Measurements from ENCODE around the gene KCNC3. TPM values are rescaled to one million over a fixed set of nuclear protein-coding genes. Genes with fewer than 3 reads are reported as not detected.
"Not testable (repeated sequence)": the region's sequence is repeated elsewhere in the genome, so short reads cannot be mapped to it uniquely, and the experiment has no call there.

The KCNC3 gene
- total RNA-seq, 1 experiment from 2014 or later: 24.6 TPM

GRCh38 chr19:50331221-50331993, 2.2 kb upstream of the KCNC3 start:
- TF ChIP-seq CTCF (IDR thresholded peaks at IDR 0.05; ENCODE audit: insufficient read depth in 1 of 2, low read depth in 1 of 2, low read length in 1 of 2, severe bottlenecking in 1 of 2, unreplicated experiment in 1 of 2): no peak
- peak overlapping the region; percentile 99 for H3K4me3 Mint-ChIP-seq (ENCODE audit: unreplicated experiment)
- peak in 1 of 2 experiments; percentile 40 for DNase-seq
- POLR2A ChIA-PET: no interaction called here
- intact Hi-C loops (cut with micrococcal nuclease; ENCODE audit: unreplicated experiment): no loop called here
- H3K9me3 Mint-ChIP-seq (ENCODE audit: unreplicated experiment): peaks cover 16% of the 10 kb centered on the region
- peaks cover 23% of the 10 kb centered on the region for H3K4me1 ChIP-seq
- no TSS peak for BruUV-seq (replicated peaks)
- H3K27me3 ChIP-seq (replicated peaks; ENCODE audit: control insufficient read depth, insufficient read depth, low read length): no peaks in the 10 kb centered on the region
- peak overlapping the region; percentile 64 for H3K4me3 ChIP-seq (ENCODE audit: low read depth, low read length)
- peaks cover 61% of the 10 kb centered on the region for H3K4me1 Mint-ChIP-seq (ENCODE audit: low read depth, unreplicated experiment)
- peak overlapping the region; percentile 100 for H3K27ac Mint-ChIP-seq (ENCODE audit: unreplicated experiment)
- H3K27me3 Mint-ChIP-seq (ENCODE audit: insufficient read depth, unreplicated experiment): peaks cover 10% of the 10 kb centered on the region
- CTCF ChIA-PET: no interaction called here
- no peaks in the 10 kb centered on the region for H3K36me3 ChIP-seq (ENCODE audit: control insufficient read depth, insufficient read depth, low read length)
- peaks cover 59% of the 10 kb centered on the region for H3K36me3 Mint-ChIP-seq (ENCODE audit: insufficient read depth, unreplicated experiment)
- H3K9me3 ChIP-seq: no peaks in the 10 kb centered on the region

GRCh38 chr19:50330365-50331078, 1.3 kb upstream of the KCNC3 start:
- CTCF ChIA-PET: no interaction called here
- Mint-ChIP-seq H3K4me1 (ENCODE audit: low read depth, unreplicated experiment) (peaks cover 57% of the 10 kb centered on the region), H3K9me3 (ENCODE audit: unreplicated experiment) (peaks cover 16% of the 10 kb centered on the region), H3K27me3 (ENCODE audit: insufficient read depth, unreplicated experiment) (peaks cover 10% of the 10 kb centered on the region), H3K27ac (ENCODE audit: unreplicated experiment) (peak overlapping the region; percentile 100), H3K4me3 (ENCODE audit: unreplicated experiment) (peak overlapping the region; percentile 99), H3K36me3 (ENCODE audit: insufficient read depth, unreplicated experiment) (peaks cover 64% of the 10 kb centered on the region)
- no peak for TF ChIP-seq CTCF (IDR thresholded peaks at IDR 0.05; ENCODE audit: insufficient read depth in 1 of 2, low read depth in 1 of 2, low read length in 1 of 2, severe bottlenecking in 1 of 2, unreplicated experiment in 1 of 2)
- Histone ChIP-seq H3K36me3 (ENCODE audit: control insufficient read depth, insufficient read depth, low read length) (no peaks in the 10 kb centered on the region), H3K9me3 (no peaks in the 10 kb centered on the region), H3K4me1 (peaks cover 30% of the 10 kb centered on the region), H3K27me3 (replicated peaks; ENCODE audit: control insufficient read depth, insufficient read depth, low read length) (no peaks in the 10 kb centered on the region), H3K4me3 (ENCODE audit: low read depth, low read length) (peak overlapping the region; percentile 18)
- POLR2A ChIA-PET: no interaction called here
- peak; percentile 79 to 84 for DNase-seq
- BruUV-seq (replicated peaks): no TSS peak
- intact Hi-C loops (cut with micrococcal nuclease; ENCODE audit: unreplicated experiment): no loop called here

DNA sequence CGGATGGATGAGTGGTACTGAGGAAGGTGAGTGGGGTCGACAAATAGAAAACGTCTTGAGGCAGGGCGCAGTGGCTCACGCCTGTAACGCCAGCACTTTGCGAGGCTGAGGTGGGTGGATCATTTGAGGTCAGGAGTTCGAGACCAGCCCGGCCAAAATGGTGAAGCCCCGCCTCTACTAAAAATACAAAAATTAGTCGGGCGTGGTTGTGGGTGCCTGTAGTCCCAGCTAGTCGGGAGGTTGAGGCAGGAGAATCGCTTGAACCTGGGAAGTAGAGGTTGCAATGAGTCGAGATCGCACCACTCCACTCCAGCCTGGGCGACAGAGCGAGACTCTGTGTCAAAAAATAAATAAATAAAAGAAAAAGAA, 733 bp upstream of the KCNC3 start:
- Mint-ChIP-seq H3K4me1 (ENCODE audit: low read depth, unreplicated experiment) (peaks cover 51% of the 10 kb centered on the region), H3K9me3 (ENCODE audit: unreplicated experiment) (peaks cover 16% of the 10 kb centered on the region), H3K36me3 (ENCODE audit: insufficient read depth, unreplicated experiment) (peaks cover 70% of the 10 kb centered on the region), H3K27ac (ENCODE audit: unreplicated experiment) (peak overlapping the region; percentile 100), H3K4me3 (ENCODE audit: unreplicated experiment) (peak overlapping the region; percentile 99)
- H3K36me3 ChIP-seq (ENCODE audit: control insufficient read depth, insufficient read depth, low read length); H3K9me3 ChIP-seq; H3K27me3 ChIP-seq (replicated peaks; ENCODE audit: control insufficient read depth, insufficient read depth, low read length); H3K27me3 Mint-ChIP-seq (ENCODE audit: insufficient read depth, unreplicated experiment); DNase-seq; H3K4me3 ChIP-seq (ENCODE audit: low read depth, low read length); BruUV-seq (replicated peaks); intact Hi-C loops (cut with micrococcal nuclease; ENCODE audit: unreplicated experiment): not testable (repeated sequence)
- ChIA-PET POLR2A (interaction anchor here (1.0 to 1.4 kb wide), 2 partner anchors 125 to 453 kb away, joined by 3 to 4 read pairs; partner anchors contain the start of genes AKT1S1 and TBC1D17), CTCF (interaction anchor here (0.6 to 2.1 kb wide), 3 partner anchors 14 to 395 kb away, joined by 4 to 23 read pairs (median 9); no protein-coding TSS in a partner anchor)
- peaks cover 35% of the 10 kb centered on the region for H3K4me1 ChIP-seq
